Neural cell (in vitro differentiated cells): ENCODE data around the gene USP32. TPM values are rescaled to one million over a fixed set of nuclear protein-coding genes. Genes with fewer than 3 reads are reported as not detected.

Experiments used
- H2AFZ ChIP-seq: fragments of 200-600, 300-800 bp; sonication (generic), shearing (Covaris generic); 2 replicates; pipeline ENCODE4 v1.6.0; 2014; ENCODE audit warnings: low read depth, mild to moderate bottlenecking, antibody characterized with exemption, low read length, moderate library complexity
- H3F3A ChIP-seq: fragments of 200-600 bp; shearing (Covaris generic); 2 replicates; pipeline ENCODE4 v1.6.1; 2016; ENCODE audit warnings: mild to moderate bottlenecking, moderate library complexity, mixed read lengths, antibody characterized with exemption, low read length; ENCODE audit not compliant: insufficient read depth, poor library complexity, severe bottlenecking
- H3K27ac ChIP-seq: fragments of 200-600, 300-800 bp; sonication (generic), shearing (Covaris generic); 2 replicates; pipeline ENCODE4 v1.5.1; 2014; ENCODE audit warnings: mild to moderate bottlenecking, low read length, moderate library complexity
- H3K27me3 ChIP-seq: fragments of 300-800, 200-600 bp; sonication (generic), shearing (Covaris generic); 2 replicates; pipeline ENCODE4 v1.6.0; 2014; ENCODE audit warnings: mild to moderate bottlenecking, low read depth, low read length, moderate library complexity; ENCODE audit not compliant: insufficient read depth
- H3K36me3 ChIP-seq: fragments of 300-800, 200-600 bp; sonication (generic), shearing (Covaris generic); 2 replicates; pipeline ENCODE4 v1.5.1; 2014; ENCODE audit warnings: mild to moderate bottlenecking, antibody characterized with exemption, low read length, moderate library complexity; ENCODE audit not compliant: insufficient read depth
- H3K4me2 ChIP-seq: fragments of 300-800, 200-600 bp; sonication (generic), shearing (Covaris generic); 2 replicates; pipeline ENCODE4 v1.6.0; 2014; ENCODE audit warnings: mild to moderate bottlenecking, low read length
- H3K4me3 ChIP-seq: fragments of 300-800, 200-600 bp; sonication (generic), shearing (Covaris generic); 2 replicates; pipeline ENCODE4 v1.5.1; 2014; ENCODE audit warnings: mild to moderate bottlenecking, low read length, moderate library complexity
- H3K79me2 ChIP-seq: fragments of 200-600 bp; shearing (Covaris generic); replicated peaks from 2 replicates; pipeline ENCODE4 v1.6.0; 2014; ENCODE audit warnings: mild to moderate bottlenecking, low read length, moderate library complexity; ENCODE audit not compliant: insufficient read depth
- H3K9ac ChIP-seq: fragments of 300-800, 200-600 bp; sonication (generic), shearing (Covaris generic); 2 replicates; pipeline ENCODE4 v1.6.1; 2016; ENCODE audit warnings: mild to moderate bottlenecking, low read length, mixed read lengths
- H3K9me2 ChIP-seq: fragments of 200-600 bp; shearing (Covaris generic); 2 replicates; pipeline ENCODE4 v1.6.1; 2016; ENCODE audit warnings: mild to moderate bottlenecking, low read length, mixed read lengths; ENCODE audit not compliant: insufficient read depth
- H3K9me3 ChIP-seq: fragments of 200-600, 300-800 bp; sonication (generic), shearing (Covaris generic); 2 replicates; pipeline ENCODE4 v1.6.1; 2016; ENCODE audit warnings: mild to moderate bottlenecking, mixed run types, low read length, moderate library complexity, mixed read lengths
- H4K20me1 ChIP-seq: fragments of 200-600 bp; shearing (Covaris generic); 2 replicates; pipeline ENCODE4 v1.6.1; 2016; ENCODE audit warnings: mild to moderate bottlenecking, mixed run types; ENCODE audit not compliant: insufficient read depth
- EP300 ChIP-seq: fragments of 450-650 bp; conservative IDR thresholded peaks from 2 replicates; pipeline ENCODE4 v1.6.1; 2014; ENCODE audit warnings: antibody characterized with exemption, mild to moderate bottlenecking, moderate library complexity; ENCODE audit not compliant: poor library complexity, severe bottlenecking
- EZH2 ChIP-seq: fragments of 200-600, 300-800 bp; shearing (Covaris generic), sonication (generic); IDR thresholded peaks from 2 replicates; pipeline ENCODE4 v1.6.1; 2014; ENCODE audit warnings: antibody characterized with exemption, low read length, borderline replicate concordance, mild to moderate bottlenecking; ENCODE audit not compliant: insufficient read depth, poor library complexity, severe bottlenecking
- MXI1 ChIP-seq: fragments of 450-650 bp; conservative IDR thresholded peaks from 2 replicates; pipeline ENCODE4 v1.6.1; 2014; ENCODE audit warnings: antibody characterized with exemption, mild to moderate bottlenecking; ENCODE audit not compliant: poor library complexity, severe bottlenecking
- POLR2AphosphoS5 ChIP-seq: IDR thresholded peaks from 2 replicates; pipeline ENCODE4 v1.6.1; 2012
- RAD21 ChIP-seq: fragments of 450-650 bp; conservative IDR thresholded peaks from 2 replicates; pipeline ENCODE4 v1.6.1; 2014; ENCODE audit warnings: antibody characterized with exemption, mild to moderate bottlenecking, moderate library complexity
- SMC3 ChIP-seq: fragments of 450-650 bp; conservative IDR thresholded peaks from 2 replicates; pipeline ENCODE4 v1.6.1; 2014; ENCODE audit warnings: antibody characterized with exemption, mild to moderate bottlenecking, moderate library complexity; ENCODE audit not compliant: poor library complexity
- TAF1 ChIP-seq: IDR thresholded peaks from 2 replicates; pipeline ENCODE4 v1.6.1; 2012; ENCODE audit warnings: low read depth
- polyA plus RNA-seq: library from polyadenylated mRNA; depleted of rRNA; stranded (reverse); fragments of >200 nt; gene quantifications from 2 replicates; pipeline ENCODE4 v1.2.3, GENCODE V29; 2014
- TF ChIP-seq, protein P1 (sequence below): fragments of 450-650 bp; IDR thresholded peaks from 2 replicates; pipeline ENCODE4 v1.5.1; 2014; ENCODE audit warnings: antibody characterized with exemption, mild to moderate bottlenecking, moderate library complexity; ENCODE audit not compliant: poor library complexity, severe bottlenecking
- TF ChIP-seq, protein P2 (sequence below): IDR thresholded peaks from 2 replicates; pipeline ENCODE4 v1.6.1; 2012; ENCODE audit warnings: borderline replicate concordance

USP32 gene
- polyA plus RNA-seq, 1 donor from 2014 or later = 25.7 TPM

DNA sequence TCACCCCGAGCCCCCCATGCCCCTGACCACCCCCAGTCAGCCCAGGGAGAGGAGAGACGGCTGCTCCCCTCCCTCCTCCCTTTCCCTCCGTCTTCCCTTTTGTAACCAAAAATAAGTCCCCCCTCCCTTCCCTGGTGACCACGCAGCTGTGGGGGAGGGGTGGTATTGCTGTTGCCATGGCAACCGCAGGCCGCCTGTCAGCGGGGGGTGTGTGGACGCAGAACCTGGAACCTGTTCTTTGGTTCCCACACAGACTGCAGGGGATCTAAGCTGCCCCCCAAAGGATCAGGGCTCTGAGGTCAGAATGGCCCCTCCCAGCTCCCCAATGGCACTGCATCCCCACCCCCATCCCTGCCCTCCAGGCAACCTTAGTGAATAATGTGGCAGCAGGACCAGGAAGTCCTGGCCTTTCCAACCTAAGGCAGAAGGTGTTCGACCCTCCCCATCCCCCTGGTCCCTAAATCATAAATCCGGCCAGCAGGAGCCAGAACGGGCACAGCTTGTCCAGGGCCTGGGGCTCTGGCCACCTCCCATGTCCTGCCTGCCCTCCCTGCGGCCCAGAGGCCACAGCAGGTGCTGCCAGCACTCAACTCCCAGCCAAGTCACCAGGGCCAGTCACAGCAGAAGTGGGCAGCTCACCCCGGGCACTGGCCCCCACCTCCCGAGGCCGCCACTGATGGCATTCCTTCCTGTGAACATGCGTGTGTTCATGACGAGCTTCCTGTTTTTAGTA lies 230.2 kb downstream of the USP32 start:
- H3K79me2 ChIP-seq = no peaks in the 10 kb centered on the region
- no peak for TF ChIP-seq POLR2AphosphoS5
- TF ChIP-seq, protein P1, sequence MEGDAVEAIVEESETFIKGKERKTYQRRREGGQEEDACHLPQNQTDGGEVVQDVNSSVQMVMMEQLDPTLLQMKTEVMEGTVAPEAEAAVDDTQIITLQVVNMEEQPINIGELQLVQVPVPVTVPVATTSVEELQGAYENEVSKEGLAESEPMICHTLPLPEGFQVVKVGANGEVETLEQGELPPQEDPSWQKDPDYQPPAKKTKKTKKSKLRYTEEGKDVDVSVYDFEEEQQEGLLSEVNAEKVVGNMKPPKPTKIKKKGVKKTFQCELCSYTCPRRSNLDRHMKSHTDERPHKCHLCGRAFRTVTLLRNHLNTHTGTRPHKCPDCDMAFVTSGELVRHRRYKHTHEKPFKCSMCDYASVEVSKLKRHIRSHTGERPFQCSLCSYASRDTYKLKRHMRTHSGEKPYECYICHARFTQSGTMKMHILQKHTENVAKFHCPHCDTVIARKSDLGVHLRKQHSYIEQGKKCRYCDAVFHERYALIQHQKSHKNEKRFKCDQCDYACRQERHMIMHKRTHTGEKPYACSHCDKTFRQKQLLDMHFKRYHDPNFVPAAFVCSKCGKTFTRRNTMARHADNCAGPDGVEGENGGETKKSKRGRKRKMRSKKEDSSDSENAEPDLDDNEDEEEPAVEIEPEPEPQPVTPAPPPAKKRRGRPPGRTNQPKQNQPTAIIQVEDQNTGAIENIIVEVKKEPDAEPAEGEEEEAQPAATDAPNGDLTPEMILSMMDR = no peak
- no peak for TF ChIP-seq EZH2
- TF ChIP-seq SMC3 = no peak
- no peak overlapping the region for H2AFZ ChIP-seq
- H3K27me3 ChIP-seq = no peaks in the 10 kb centered on the region
- H4K20me1 ChIP-seq = no peaks in the 10 kb centered on the region
- H3K9ac ChIP-seq = peak overlapping the region; percentile 5
- H3K4me2 ChIP-seq = no peak overlapping the region
- no peaks in the 10 kb centered on the region for H3K9me3 ChIP-seq
- H3F3A ChIP-seq = no peaks in the 10 kb centered on the region
- H3K4me3 ChIP-seq = peak overlapping the region; percentile 15
- H3K27ac ChIP-seq = no peak overlapping the region
- no peaks in the 10 kb centered on the region for H3K36me3 ChIP-seq
- no peaks in the 10 kb centered on the region for H3K9me2 ChIP-seq

GRCh38 chr17:60160829-60161501 lies 231.0 kb downstream of the USP32 start:
- Histone ChIP-seq H3F3A (no peaks in the 10 kb centered on the region), H3K9me2 (no peaks in the 10 kb centered on the region), H3K79me2 (no peaks in the 10 kb centered on the region), H3K36me3 (no peaks in the 10 kb centered on the region), H3K27ac (no peak overlapping the region), H4K20me1 (no peaks in the 10 kb centered on the region), H2AFZ (no peak overlapping the region), H3K9ac (no peak overlapping the region), H3K4me3 (no peak overlapping the region), H3K9me3 (no peaks in the 10 kb centered on the region), H3K4me2 (no peak overlapping the region), H3K27me3 (no peaks in the 10 kb centered on the region)
- TF ChIP-seq SMC3 (no peak), RAD21 (no peak), EZH2 (no peak), POLR2AphosphoS5 (no peak), MXI1 (no peak), TAF1 (no peak), EP300 (no peak)
- TF ChIP-seq, protein P1 = no peak
- TF ChIP-seq, protein P2, sequence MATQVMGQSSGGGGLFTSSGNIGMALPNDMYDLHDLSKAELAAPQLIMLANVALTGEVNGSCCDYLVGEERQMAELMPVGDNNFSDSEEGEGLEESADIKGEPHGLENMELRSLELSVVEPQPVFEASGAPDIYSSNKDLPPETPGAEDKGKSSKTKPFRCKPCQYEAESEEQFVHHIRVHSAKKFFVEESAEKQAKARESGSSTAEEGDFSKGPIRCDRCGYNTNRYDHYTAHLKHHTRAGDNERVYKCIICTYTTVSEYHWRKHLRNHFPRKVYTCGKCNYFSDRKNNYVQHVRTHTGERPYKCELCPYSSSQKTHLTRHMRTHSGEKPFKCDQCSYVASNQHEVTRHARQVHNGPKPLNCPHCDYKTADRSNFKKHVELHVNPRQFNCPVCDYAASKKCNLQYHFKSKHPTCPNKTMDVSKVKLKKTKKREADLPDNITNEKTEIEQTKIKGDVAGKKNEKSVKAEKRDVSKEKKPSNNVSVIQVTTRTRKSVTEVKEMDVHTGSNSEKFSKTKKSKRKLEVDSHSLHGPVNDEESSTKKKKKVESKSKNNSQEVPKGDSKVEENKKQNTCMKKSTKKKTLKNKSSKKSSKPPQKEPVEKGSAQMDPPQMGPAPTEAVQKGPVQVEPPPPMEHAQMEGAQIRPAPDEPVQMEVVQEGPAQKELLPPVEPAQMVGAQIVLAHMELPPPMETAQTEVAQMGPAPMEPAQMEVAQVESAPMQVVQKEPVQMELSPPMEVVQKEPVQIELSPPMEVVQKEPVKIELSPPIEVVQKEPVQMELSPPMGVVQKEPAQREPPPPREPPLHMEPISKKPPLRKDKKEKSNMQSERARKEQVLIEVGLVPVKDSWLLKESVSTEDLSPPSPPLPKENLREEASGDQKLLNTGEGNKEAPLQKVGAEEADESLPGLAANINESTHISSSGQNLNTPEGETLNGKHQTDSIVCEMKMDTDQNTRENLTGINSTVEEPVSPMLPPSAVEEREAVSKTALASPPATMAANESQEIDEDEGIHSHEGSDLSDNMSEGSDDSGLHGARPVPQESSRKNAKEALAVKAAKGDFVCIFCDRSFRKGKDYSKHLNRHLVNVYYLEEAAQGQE = no peak
